Dendritic cell treated with granulocyte-macrophage colony-stimulating factor and Interleukin-4, amounts not matched to agents 40 ng/mL and 50 ng/mL, for 4 days (primary cell): ENCODE results near the gene FIP1L1.

ENCODE experiments used
- H3K27ac Mint-ChIP-seq: one replicate; pipeline ENCODE4 v1.8.0; 2022; ENCODE audit warnings: mild to moderate bottlenecking, mixed read lengths
- H3K27me3 Mint-ChIP-seq: one replicate; pipeline ENCODE4 v1.8.0; 2022; ENCODE audit warnings: mild to moderate bottlenecking, mixed read lengths
- H3K36me3 Mint-ChIP-seq: one replicate; pipeline ENCODE4 v1.8.0; 2022; ENCODE audit warnings: low read depth, mixed read lengths
- H3K4me1 Mint-ChIP-seq: one replicate; pipeline ENCODE4 v1.8.0; 2022; ENCODE audit warnings: low read depth, mixed read lengths
- H3K4me3 Mint-ChIP-seq: one replicate; pipeline ENCODE4 v1.8.0; 2022; ENCODE audit warnings: mild to moderate bottlenecking, moderate library complexity, mixed read lengths
- H3K9me3 Mint-ChIP-seq: one replicate; pipeline ENCODE4 v1.8.0; 2022; ENCODE audit warnings: mixed read lengths
- intact Hi-C: fragments of 100-400 bp; cut with micrococcal nuclease; formaldehyde crosslinking; loops from one replicate; pipeline ENCODE4 v1.15.0; 2022

The FIP1L1 gene

GRCh38 chr4:53427366-53427765, 49.9 kb downstream of the FIP1L1 start:
- Mint-ChIP-seq H3K27me3 (no peaks in the 10 kb centered on the region), H3K36me3 (peaks cover 50% of the 10 kb centered on the region), H3K9me3 (no peaks in the 10 kb centered on the region), H3K27ac (no peak overlapping the region), H3K4me1 (no peaks in the 10 kb centered on the region), H3K4me3 (no peak overlapping the region)
- intact Hi-C loops: no loop called here

- Mint-ChIP-seq H3K27me3 (no peaks in the 10 kb centered on the region), H3K27ac (no peak overlapping the region), H3K4me3 (no peak overlapping the region), H3K4me1 (no peaks in the 10 kb centered on the region), H3K9me3 (no peaks in the 10 kb centered on the region), H3K36me3 (peaks cover 63% of the 10 kb centered on the region)
- intact Hi-C loops: loop anchor here (10.0 kb wide), 1 partner anchor 804 kb away; no protein-coding TSS in a partner anchor
Observed at GRCh38 chr4:53431052-53431451, 53.6 kb downstream of the FIP1L1 start.

- no peak overlapping the region for H3K27ac Mint-ChIP-seq
- intact Hi-C loops: loop anchor here (10.0 kb wide), 1 partner anchor 802 kb away; no protein-coding TSS in a partner anchor
- no peaks in the 10 kb centered on the region for H3K9me3 Mint-ChIP-seq
- peaks cover 69% of the 10 kb centered on the region for H3K36me3 Mint-ChIP-seq
- no peaks in the 10 kb centered on the region for H3K27me3 Mint-ChIP-seq
- H3K4me3 Mint-ChIP-seq: no peak overlapping the region
- no peaks in the 10 kb centered on the region for H3K4me1 Mint-ChIP-seq
Observed at GRCh38 chr4:53432528-53433424, 55.3 kb downstream of the FIP1L1 start.

GRCh38 chr4:53436251-53436650, 58.8 kb downstream of the FIP1L1 start:
- Mint-ChIP-seq H3K4me1 (no peaks in the 10 kb centered on the region), H3K27ac (no peak overlapping the region), H3K36me3 (peaks cover 56% of the 10 kb centered on the region), H3K27me3 (no peaks in the 10 kb centered on the region), H3K4me3 (no peak overlapping the region), H3K9me3 (no peaks in the 10 kb centered on the region)
- intact Hi-C loops: loop anchor here (10.0 kb wide), 1 partner anchor 799 kb away; no protein-coding TSS in a partner anchor

GRCh38 chr4:53441564-53441963, 64.1 kb downstream of the FIP1L1 start:
- no peaks in the 10 kb centered on the region for H3K9me3 Mint-ChIP-seq
- H3K27me3 Mint-ChIP-seq: no peaks in the 10 kb centered on the region
- no peaks in the 10 kb centered on the region for H3K4me1 Mint-ChIP-seq
- H3K36me3 Mint-ChIP-seq: peaks cover 78% of the 10 kb centered on the region
- H3K27ac Mint-ChIP-seq: no peak overlapping the region
- no peak overlapping the region for H3K4me3 Mint-ChIP-seq
- intact Hi-C loops: no loop called here

GRCh38 chr4:53444954-53445353, 67.5 kb downstream of the FIP1L1 start:
- no peak overlapping the region for H3K27ac Mint-ChIP-seq

GRCh38 chr4:53450773-53451172, 73.3 kb downstream of the FIP1L1 start:
- Mint-ChIP-seq H3K9me3 (no peaks in the 10 kb centered on the region), H3K4me1 (peaks cover 6% of the 10 kb centered on the region), H3K27me3 (no peaks in the 10 kb centered on the region), H3K27ac (no peak overlapping the region), H3K4me3 (no peak overlapping the region), H3K36me3 (peaks cover 76% of the 10 kb centered on the region)
- intact Hi-C loops: loop anchor here (10.0 kb wide), 1 partner anchor 56 kb away; no protein-coding TSS in a partner anchor

More at GRCh38 chr4:53444954-53445353, 67.5 kb downstream of the FIP1L1 start:
- no peaks in the 10 kb centered on the region for H3K9me3 Mint-ChIP-seq
- H3K4me1 Mint-ChIP-seq: no peaks in the 10 kb centered on the region
- H3K4me3 Mint-ChIP-seq: no peak overlapping the region
- H3K36me3 Mint-ChIP-seq: peaks cover 70% of the 10 kb centered on the region
- H3K27me3 Mint-ChIP-seq: no peaks in the 10 kb centered on the region
- intact Hi-C loops: no loop called here

GRCh38 chr4:53453385-53453784, 75.9 kb downstream of the FIP1L1 start:
- Mint-ChIP-seq H3K27ac (no peak overlapping the region), H3K36me3 (peaks cover 72% of the 10 kb centered on the region), H3K4me3 (no peak overlapping the region), H3K4me1 (peaks cover 6% of the 10 kb centered on the region), H3K9me3 (no peaks in the 10 kb centered on the region), H3K27me3 (no peaks in the 10 kb centered on the region)
- intact Hi-C loops: loop anchor here (10.0 kb wide), 1 partner anchor 59 kb away; no protein-coding TSS in a partner anchor

- Mint-ChIP-seq H3K27me3 (no peaks in the 10 kb centered on the region), H3K36me3 (peaks cover 83% of the 10 kb centered on the region), H3K27ac (no peak overlapping the region), H3K4me1 (peaks cover 6% of the 10 kb centered on the region), H3K9me3 (no peaks in the 10 kb centered on the region), H3K4me3 (no peak overlapping the region)
- intact Hi-C loops: loop anchor here (10.0 kb wide), 1 partner anchor 61 kb away; no protein-coding TSS in a partner anchor
Observed at GRCh38 chr4:53455766-53456165, 78.3 kb downstream of the FIP1L1 start.

- no peak overlapping the region for H3K27ac Mint-ChIP-seq
- H3K36me3 Mint-ChIP-seq: peaks cover 82% of the 10 kb centered on the region
- H3K9me3 Mint-ChIP-seq: no peaks in the 10 kb centered on the region
- H3K4me3 Mint-ChIP-seq: no peak overlapping the region
- peaks cover 6% of the 10 kb centered on the region for H3K4me1 Mint-ChIP-seq
- intact Hi-C loops: loop anchor here (10.0 kb wide), 1 partner anchor 61 kb away; no protein-coding TSS in a partner anchor
- no peaks in the 10 kb centered on the region for H3K27me3 Mint-ChIP-seq
Observed at GRCh38 chr4:53456178-53456577, 78.7 kb downstream of the FIP1L1 start.

- Mint-ChIP-seq H3K27me3 (no peaks in the 10 kb centered on the region), H3K9me3 (no peaks in the 10 kb centered on the region), H3K27ac (no peak overlapping the region), H3K4me3 (no peak overlapping the region), H3K36me3 (peaks cover 59% of the 10 kb centered on the region), H3K4me1 (peaks cover 6% of the 10 kb centered on the region)
- intact Hi-C loops: loop anchor here (10.0 kb wide), 1 partner anchor 65 kb away; no protein-coding TSS in a partner anchor
Observed at GRCh38 chr4:53459548-53459947, 82.1 kb downstream of the FIP1L1 start.

GRCh38 chr4:53461244-53461643, 83.8 kb downstream of the FIP1L1 start:
- H3K27ac Mint-ChIP-seq: no peak overlapping the region

GRCh38 chr4:53463340-53463739, 85.9 kb downstream of the FIP1L1 start:
- H3K4me3 Mint-ChIP-seq: no peak overlapping the region
- peaks cover 22% of the 10 kb centered on the region for H3K9me3 Mint-ChIP-seq
- no peaks in the 10 kb centered on the region for H3K27me3 Mint-ChIP-seq
- H3K36me3 Mint-ChIP-seq: peaks cover 28% of the 10 kb centered on the region
- intact Hi-C loops: no loop called here
- H3K27ac Mint-ChIP-seq: no peak overlapping the region
- no peaks in the 10 kb centered on the region for H3K4me1 Mint-ChIP-seq

More at GRCh38 chr4:53461244-53461643, 83.8 kb downstream of the FIP1L1 start:
- Mint-ChIP-seq H3K36me3 (peaks cover 42% of the 10 kb centered on the region), H3K9me3 (peaks cover under 1% of the 10 kb centered on the region), H3K4me1 (no peaks in the 10 kb centered on the region), H3K27me3 (no peaks in the 10 kb centered on the region), H3K4me3 (no peak overlapping the region)
- intact Hi-C loops: no loop called here

GRCh38 chr4:53465281-53465680, 87.8 kb downstream of the FIP1L1 start:
- Mint-ChIP-seq H3K4me3 (no peak overlapping the region), H3K27me3 (no peaks in the 10 kb centered on the region), H3K27ac (no peak overlapping the region), H3K4me1 (no peaks in the 10 kb centered on the region), H3K9me3 (peaks cover 31% of the 10 kb centered on the region), H3K36me3 (peaks cover 17% of the 10 kb centered on the region)
- intact Hi-C loops: no loop called here
